GM19099 (cell line): ENCODE results near the gene PNLIPRP2.

Experiments
- POLR2A ChIP-seq: IDR thresholded peaks from 3 replicates; pipeline ENCODE4 v1.6.1; 2011; ENCODE audit warnings: low read depth; ENCODE audit not compliant: insufficient read length; ENCODE audit errors: extremely low read depth

Gene PNLIPRP2

DNA sequence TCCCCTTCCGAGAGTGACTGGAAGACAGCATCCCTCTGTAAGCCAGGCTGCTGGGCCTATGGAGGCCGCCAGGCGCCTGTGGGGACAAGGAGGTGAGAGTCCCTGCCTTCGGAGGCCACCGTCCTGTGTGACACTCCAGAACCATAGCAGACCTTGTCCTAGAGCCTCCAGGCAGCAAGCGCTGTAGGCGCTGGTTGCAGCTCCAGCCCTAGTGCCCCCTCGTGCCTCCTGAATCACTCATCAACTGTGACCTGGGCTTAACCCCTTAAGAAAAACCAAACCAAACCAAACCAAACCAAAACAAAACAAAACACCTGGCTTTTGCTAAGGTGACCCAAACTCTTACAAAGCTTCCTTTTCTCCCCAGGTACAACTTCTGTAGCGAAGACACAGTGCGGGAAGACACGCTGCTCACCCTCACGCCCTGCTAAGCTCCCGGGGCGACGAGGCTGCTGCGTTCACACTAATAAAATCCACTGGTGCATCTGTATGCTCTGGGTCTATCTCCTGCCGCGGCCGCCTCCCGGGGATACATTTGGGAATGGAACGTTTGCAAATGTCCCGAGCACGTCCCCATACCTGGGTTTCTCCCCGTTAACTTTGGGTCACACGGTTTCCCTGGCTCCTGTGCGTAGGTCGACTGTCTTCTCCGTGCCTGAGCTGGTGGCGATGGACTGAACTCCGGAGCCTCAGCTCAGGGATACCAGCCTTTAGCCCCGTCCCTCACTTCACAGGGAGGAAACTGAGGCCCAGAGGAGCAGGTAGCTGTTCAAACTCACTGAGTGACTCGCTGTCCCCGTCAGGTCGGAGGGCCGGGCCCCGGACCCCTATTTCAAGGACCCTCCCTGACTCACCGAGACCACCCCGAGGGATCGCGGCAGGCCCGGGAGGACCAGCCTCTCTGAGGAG lies 11.8 kb upstream of the PNLIPRP2 start:
- TF ChIP-seq POLR2A = no peak

GRCh38 chr10:116610443-116611152 lies 10.2 kb upstream of the PNLIPRP2 start:
- TF ChIP-seq POLR2A = no peak

DNA sequence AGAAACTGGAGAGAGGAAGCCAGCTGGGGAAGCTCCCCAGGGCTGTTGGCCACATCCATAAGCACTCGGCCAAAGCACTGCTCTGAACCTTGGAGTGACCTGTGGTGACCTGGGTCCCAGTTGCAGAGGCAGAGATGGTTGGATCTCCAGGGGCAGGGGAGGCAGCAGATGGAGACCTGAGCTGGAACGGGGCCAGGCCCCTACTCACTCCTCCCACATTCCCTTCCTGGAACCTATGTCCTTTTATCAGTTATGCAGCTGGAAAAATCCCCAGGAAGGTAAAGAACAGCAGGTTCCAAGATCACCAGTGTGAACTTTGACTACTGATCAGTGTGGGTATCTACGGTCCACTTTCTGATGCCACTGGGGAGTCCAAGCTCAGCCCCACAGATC lies 9.6 kb upstream of the PNLIPRP2 start:
- TF ChIP-seq POLR2A = no peak

- TF ChIP-seq POLR2A = no peak
Measured at GRCh38 chr10:116612107-116612769, 8.5 kb upstream of the PNLIPRP2 start.

- no peak for TF ChIP-seq POLR2A
Measured at GRCh38 chr10:116613471-116613870, 7.3 kb upstream of the PNLIPRP2 start.

GRCh38 chr10:116614796-116615195 lies 6.0 kb upstream of the PNLIPRP2 start:
- TF ChIP-seq POLR2A = no peak

- TF ChIP-seq POLR2A = no peak
Measured at GRCh38 chr10:116615199-116615776, 5.5 kb upstream of the PNLIPRP2 start.

GRCh38 chr10:116621476-116621875 lies 723 bp downstream of the PNLIPRP2 start:
- no peak for TF ChIP-seq POLR2A

DNA sequence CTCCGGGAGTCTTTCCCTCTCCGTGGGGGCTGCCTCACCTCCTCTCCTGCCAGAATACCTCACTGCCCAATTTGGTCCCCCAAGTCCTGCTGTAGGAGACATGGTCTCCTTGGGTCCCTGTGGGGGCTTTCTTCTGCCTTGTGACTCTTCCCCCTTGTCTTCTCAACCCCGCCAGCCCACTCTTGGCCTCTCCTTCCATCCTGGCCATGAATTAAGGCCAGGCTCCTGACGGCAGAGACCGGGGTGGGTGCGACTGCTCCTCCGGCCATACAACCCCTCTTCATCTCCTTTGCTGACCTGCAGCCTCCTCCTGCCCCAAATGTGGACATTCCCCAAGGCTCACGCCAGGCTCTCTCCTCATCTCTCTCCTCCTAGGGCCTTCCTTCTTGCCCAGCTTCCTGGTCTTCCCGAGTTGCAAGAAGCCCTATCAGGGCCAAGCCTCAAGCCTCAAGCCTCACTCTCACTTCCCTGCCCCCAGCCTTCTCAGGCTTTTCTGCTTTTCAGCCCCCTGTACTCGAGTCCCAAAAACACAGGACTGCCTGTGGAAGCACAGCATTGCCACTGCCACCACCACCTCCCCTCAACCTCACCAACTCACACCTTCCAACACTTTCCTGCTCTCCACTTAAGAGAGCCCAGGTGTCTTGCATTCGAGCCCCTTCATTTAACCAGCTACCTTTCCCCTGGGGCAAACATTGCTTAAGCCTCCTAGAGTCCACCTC lies 1.3 kb downstream of the PNLIPRP2 start:
- no peak for TF ChIP-seq POLR2A

DNA sequence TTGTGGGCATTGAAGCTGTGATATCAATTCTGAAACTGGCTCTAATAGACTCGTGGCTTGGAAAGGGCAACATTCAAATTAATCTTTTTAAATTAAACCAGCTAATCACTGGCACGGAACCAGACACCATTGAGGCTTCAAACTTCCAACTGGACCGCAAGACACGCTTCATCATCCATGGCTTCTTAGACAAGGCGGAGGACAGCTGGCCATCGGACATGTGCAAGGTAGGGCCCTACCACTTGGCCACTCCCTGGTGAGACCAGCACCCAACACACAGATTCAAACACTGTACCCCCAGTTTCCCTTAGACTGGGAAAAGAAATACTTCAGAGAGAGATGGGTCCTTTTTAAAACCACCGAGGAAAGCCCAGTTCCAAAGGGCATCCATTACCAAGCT lies 5.1 kb downstream of the PNLIPRP2 start:
- no peak for TF ChIP-seq POLR2A

DNA sequence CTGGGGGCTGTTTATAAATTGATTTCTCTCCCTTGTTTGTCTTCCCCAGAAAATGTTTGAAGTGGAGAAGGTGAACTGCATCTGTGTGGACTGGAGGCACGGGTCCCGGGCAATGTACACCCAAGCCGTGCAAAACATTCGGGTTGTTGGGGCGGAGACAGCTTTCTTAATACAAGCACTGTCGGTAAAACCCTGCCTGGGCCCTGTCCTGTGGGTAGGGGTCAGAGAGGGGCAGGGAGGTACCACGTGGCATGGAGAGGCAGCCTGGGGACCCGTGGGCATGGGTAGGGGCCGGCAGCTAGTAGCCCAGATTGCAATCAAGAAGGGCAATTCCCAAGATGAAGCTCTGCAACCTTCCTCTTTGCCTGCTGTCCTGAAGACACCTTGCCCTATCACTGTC lies 6.1 kb downstream of the PNLIPRP2 start:
- TF ChIP-seq POLR2A = no peak

GRCh38 chr10:116627386-116627933 lies 6.7 kb downstream of the PNLIPRP2 start:
- TF ChIP-seq POLR2A = no peak

DNA sequence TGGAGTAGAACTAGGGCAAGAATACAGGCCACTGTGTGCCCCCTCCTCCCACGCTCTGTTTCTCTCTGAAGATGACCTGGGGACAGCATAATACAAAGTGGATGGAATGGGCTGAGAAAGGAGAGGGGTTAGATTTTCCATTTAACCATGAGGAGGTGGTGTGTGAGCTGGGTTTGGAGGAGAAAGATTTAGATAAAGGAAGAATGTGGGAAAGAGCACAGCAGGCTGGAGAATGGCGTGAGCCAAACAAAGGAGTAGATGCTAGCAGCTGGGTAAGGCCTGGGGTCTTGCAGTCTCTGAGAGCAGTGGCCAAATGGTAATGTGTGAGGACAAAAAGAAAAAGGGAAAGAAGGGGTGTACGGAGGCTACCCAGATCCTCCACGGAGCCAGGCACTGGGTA lies 8.6 kb downstream of the PNLIPRP2 start:
- TF ChIP-seq POLR2A = no peak

DNA sequence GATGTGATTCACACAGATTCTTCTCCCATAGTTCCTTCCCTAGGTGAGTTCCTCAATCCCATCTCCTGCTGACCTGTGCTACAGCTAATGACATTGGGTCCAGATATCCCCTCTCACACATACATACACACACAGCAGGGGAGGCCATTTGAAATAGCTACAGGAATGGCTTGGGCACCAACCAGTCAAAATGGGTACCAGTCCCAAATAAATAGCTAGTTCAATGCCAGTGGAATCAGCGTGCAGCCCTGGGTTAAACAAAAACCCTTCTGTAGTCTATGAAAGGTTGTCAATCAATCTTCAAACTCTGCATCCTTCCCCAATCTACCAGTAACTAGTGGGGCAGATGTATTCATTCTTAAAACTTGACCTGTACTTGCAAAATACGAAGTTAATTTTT lies 9.3 kb downstream of the PNLIPRP2 start:
- TF ChIP-seq POLR2A = no peak

GRCh38 chr10:116631871-116632295 lies 11.1 kb downstream of the PNLIPRP2 start:
- TF ChIP-seq POLR2A = no peak

DNA sequence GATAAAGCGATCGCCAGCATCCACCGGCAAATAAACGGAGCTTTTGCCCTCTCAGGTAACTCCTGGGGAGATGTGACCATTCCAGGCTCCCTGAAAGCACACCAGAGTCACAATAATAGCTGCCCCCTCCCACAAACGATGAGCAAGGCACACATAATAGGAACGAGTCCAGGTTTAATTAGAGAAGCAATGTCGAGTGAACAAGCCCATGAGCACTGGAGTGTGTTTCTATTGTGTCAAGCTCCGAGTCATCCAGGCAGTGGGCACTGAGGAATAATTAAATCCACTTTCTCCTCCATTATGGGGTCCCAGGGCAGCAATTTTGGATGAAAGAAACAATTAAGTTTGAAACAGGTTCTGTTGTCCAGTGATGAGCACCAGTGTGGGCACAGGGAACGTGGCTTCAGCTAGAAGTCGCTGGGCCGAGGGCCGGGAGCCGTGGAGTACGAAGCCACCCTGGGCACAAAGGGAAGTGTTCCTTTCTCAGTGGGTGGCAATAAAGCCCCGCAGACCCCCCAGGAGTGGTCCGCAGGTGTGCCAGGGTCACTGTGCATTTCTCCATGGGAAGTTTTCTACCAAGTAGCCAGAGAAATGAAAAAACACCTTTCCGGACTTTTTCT lies 12.0 kb downstream of the PNLIPRP2 start:
- no peak for TF ChIP-seq POLR2A
